ENCODE measurements around the gene POLN. TPM values are rescaled to one million over a fixed set of nuclear protein-coding genes. Genes with fewer than 3 reads are reported as not detected.

The POLN gene
- polyA plus RNA-seq, 3 donors = 0.08 to 0.33 (median 0.28) TPM

DNA sequence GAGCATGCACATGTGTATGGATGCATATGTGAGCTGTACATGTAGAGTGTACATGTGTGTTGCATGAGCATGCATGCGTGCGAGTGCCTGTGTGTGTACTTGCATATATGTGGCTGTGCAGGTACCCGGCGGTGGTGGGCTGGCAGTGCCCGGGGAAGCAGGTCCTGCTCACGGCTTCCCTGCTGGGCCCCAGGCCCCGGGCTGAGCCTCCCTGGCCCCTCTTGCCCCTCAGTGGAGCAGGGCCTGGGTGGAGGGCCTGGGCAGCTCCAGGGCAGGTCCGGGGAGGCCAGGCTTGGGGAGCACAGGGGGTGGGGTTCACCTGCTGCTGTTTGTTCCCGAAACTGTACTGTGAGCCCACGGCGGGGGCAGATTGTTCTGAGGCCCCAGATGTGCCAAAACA, 173.4 kb downstream of the POLN start:
- no peak overlapping the region for H3K4me3 ChIP-seq (replicated peaks in 1 of 3; ENCODE audit: low read depth in 2 of 3, low read length in 3 of 3)
- H3K9ac ChIP-seq (ENCODE audit: insufficient read depth, low read length, poor library complexity, severe bottlenecking) = no peak overlapping the region
- H3K36me3 Mint-ChIP-seq = no peaks in the 10 kb centered on the region
- H3K27ac Mint-ChIP-seq = no peak overlapping the region
- TF ChIP-seq, protein P1, sequence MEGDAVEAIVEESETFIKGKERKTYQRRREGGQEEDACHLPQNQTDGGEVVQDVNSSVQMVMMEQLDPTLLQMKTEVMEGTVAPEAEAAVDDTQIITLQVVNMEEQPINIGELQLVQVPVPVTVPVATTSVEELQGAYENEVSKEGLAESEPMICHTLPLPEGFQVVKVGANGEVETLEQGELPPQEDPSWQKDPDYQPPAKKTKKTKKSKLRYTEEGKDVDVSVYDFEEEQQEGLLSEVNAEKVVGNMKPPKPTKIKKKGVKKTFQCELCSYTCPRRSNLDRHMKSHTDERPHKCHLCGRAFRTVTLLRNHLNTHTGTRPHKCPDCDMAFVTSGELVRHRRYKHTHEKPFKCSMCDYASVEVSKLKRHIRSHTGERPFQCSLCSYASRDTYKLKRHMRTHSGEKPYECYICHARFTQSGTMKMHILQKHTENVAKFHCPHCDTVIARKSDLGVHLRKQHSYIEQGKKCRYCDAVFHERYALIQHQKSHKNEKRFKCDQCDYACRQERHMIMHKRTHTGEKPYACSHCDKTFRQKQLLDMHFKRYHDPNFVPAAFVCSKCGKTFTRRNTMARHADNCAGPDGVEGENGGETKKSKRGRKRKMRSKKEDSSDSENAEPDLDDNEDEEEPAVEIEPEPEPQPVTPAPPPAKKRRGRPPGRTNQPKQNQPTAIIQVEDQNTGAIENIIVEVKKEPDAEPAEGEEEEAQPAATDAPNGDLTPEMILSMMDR (IDR thresholded peaks at IDR 0.05) = no peak
- no peak overlapping the region for H3K4me3 Mint-ChIP-seq
- no peaks in the 10 kb centered on the region for H3K9me3 ChIP-seq (replicated peaks in 1 of 2; ENCODE audit: control insufficient read depth in 1 of 2, insufficient read depth in 1 of 2, low read length in 2 of 2)
- H3K27me3 ChIP-seq (ENCODE audit: control insufficient read depth in 2 of 2, insufficient read depth in 2 of 2, low read length in 2 of 2) = no peaks in the 10 kb centered on the region
- no peaks in the 10 kb centered on the region for H3K4me1 ChIP-seq (ENCODE audit: control insufficient read depth in 1 of 2, insufficient read depth in 2 of 2, low read length in 2 of 2)
- H2AFZ ChIP-seq (ENCODE audit: insufficient read depth, low read depth, low read length, poor library complexity, severe bottlenecking) = no peak overlapping the region
- peaks cover 0 to 4% (median 0%) of the 10 kb centered on the region in 7 donors for H3K9me3 Mint-ChIP-seq
- 97% methylated on average over 6 of the region's 11 CpGs for WGBS (ENCODE audit: insufficient coverage)
- no peaks in the 10 kb centered on the region for H3K79me2 ChIP-seq (ENCODE audit: insufficient read depth, low read length)
- H3K27me3 Mint-ChIP-seq (ENCODE audit: low read depth in 3 of 3) = peaks cover 2 to 4% (median 2%) of the 10 kb centered on the region in 3 donors
- no peak overlapping the region for H3K27ac ChIP-seq (ENCODE audit: low read depth in 1 of 2, low read length in 2 of 2)
- no peak overlapping the region for H3K4me2 ChIP-seq (replicated peaks; ENCODE audit: extremely low read depth, low read length, poor library complexity, severe bottlenecking)
- intact Hi-C loops (cut with micrococcal nuclease) = no loop called here
- H3K36me3 ChIP-seq (replicated peaks in 1 of 2; ENCODE audit: control insufficient read depth in 1 of 2, insufficient read depth in 2 of 2, low read length in 2 of 2) = no peaks in the 10 kb centered on the region
- no peaks in the 10 kb centered on the region for H4K20me1 ChIP-seq (ENCODE audit: insufficient read depth, low read length)
- no peaks in the 10 kb centered on the region for H3K4me1 Mint-ChIP-seq
- no peak for DNase-seq

- Mint-ChIP-seq H3K9me3 (peaks cover 0 to 4% (median 0%) of the 10 kb centered on the region in 7 donors), H3K4me1 (no peaks in the 10 kb centered on the region), H3K4me3 (no peak overlapping the region), H3K27ac (no peak overlapping the region), H3K27me3 (ENCODE audit: low read depth in 3 of 3) (peaks cover 2 to 4% (median 2%) of the 10 kb centered on the region in 3 donors), H3K36me3 (no peaks in the 10 kb centered on the region)
- no peaks in the 10 kb centered on the region for H3K9me3 ChIP-seq (replicated peaks in 1 of 2; ENCODE audit: control insufficient read depth in 1 of 2, insufficient read depth in 1 of 2, low read length in 2 of 2)
- H3K79me2 ChIP-seq (ENCODE audit: insufficient read depth, low read length) = no peaks in the 10 kb centered on the region
- no peak overlapping the region for H3K27ac ChIP-seq (ENCODE audit: low read depth in 1 of 2, low read length in 2 of 2)
- H3K4me3 ChIP-seq (replicated peaks in 1 of 3; ENCODE audit: low read depth in 2 of 3, low read length in 3 of 3) = no peak overlapping the region
- H3K27me3 ChIP-seq (ENCODE audit: control insufficient read depth in 2 of 2, insufficient read depth in 2 of 2, low read length in 2 of 2) = no peaks in the 10 kb centered on the region
- no peaks in the 10 kb centered on the region for H3K36me3 ChIP-seq (replicated peaks in 1 of 2; ENCODE audit: control insufficient read depth in 1 of 2, insufficient read depth in 2 of 2, low read length in 2 of 2)
- H4K20me1 ChIP-seq (ENCODE audit: insufficient read depth, low read length) = no peaks in the 10 kb centered on the region
- H3K9ac ChIP-seq (ENCODE audit: insufficient read depth, low read length, poor library complexity, severe bottlenecking) = no peak overlapping the region
- TF ChIP-seq, protein P1 (IDR thresholded peaks at IDR 0.05) = no peak
- H3K4me2 ChIP-seq (replicated peaks; ENCODE audit: extremely low read depth, low read length, poor library complexity, severe bottlenecking) = no peak overlapping the region
- 97% methylated on average over 13 of the region's 13 CpGs for WGBS (ENCODE audit: insufficient coverage)
- intact Hi-C loops (cut with micrococcal nuclease) = no loop called here
- DNase-seq = no peak
- H3K4me1 ChIP-seq (ENCODE audit: control insufficient read depth in 1 of 2, insufficient read depth in 2 of 2, low read length in 2 of 2) = no peaks in the 10 kb centered on the region
- no peak overlapping the region for H2AFZ ChIP-seq (ENCODE audit: insufficient read depth, low read depth, low read length, poor library complexity, severe bottlenecking)
These were observed 173.8 kb downstream of the POLN start for GRCh38 chr4:2068198-2068470.

Data from CD14-positive monocyte (primary cell).